PC-3 (cell line): ENCODE data around the gene FGF11.

Experiments used
- CTCF ChIP-seq: fragments of 300-600 bp; sonication (generic); conservative IDR thresholded peaks from 2 replicates; pipeline ENCODE4 v1.5.1; 2017; ENCODE audit warnings: antibody characterized with exemption, low read depth, mild to moderate bottlenecking, low read length
- EZH2 ChIP-seq: fragments of 300-600 bp; sonication (generic); IDR thresholded peaks from one replicate; pipeline ENCODE4 v1.6.1; 2017; ENCODE audit warnings: antibody characterized with exemption, mild to moderate bottlenecking, low read length; ENCODE audit not compliant: unreplicated experiment
- EZH2phosphoT487 ChIP-seq: fragments of 300-600 bp; sonication (generic); IDR thresholded peaks from 2 replicates; pipeline ENCODE4 v1.6.1; 2018; ENCODE audit warnings: mild to moderate bottlenecking, antibody characterized with exemption, low read length, borderline replicate concordance

- no peak for TF ChIP-seq CTCF
- TF ChIP-seq EZH2 = no peak
- no peak for TF ChIP-seq EZH2phosphoT487
Measured at GRCh38 chr17:7460850-7461660, 21.7 kb downstream of the FGF11 start.
